GM19328 (cell line): ENCODE data around the gene ANTXR1.

ENCODE experiments used
- ATAC-seq: cut with Tn5 transposase; IDR thresholded peaks from one replicate; pipeline ENCODE4 v1.9.1; 2021; ENCODE audit warnings: mild to moderate bottlenecking, moderate library complexity; ENCODE audit not compliant: unreplicated experiment

ANTXR1 gene

GRCh38 chr2:69177063-69177771, 164.2 kb downstream of the ANTXR1 start:
- ATAC-seq: no peak

- no peak for ATAC-seq
These were observed 165.0 kb downstream of the ANTXR1 start for GRCh38 chr2:69177785-69178636.

- ATAC-seq: no peak
These were observed 165.8 kb downstream of the ANTXR1 start for GRCh38 chr2:69178756-69179155.

GRCh38 chr2:69180227-69180626, 167.2 kb downstream of the ANTXR1 start:
- no peak for ATAC-seq

GRCh38 chr2:69180974-69181373, 168.0 kb downstream of the ANTXR1 start:
- no peak for ATAC-seq

- no peak for ATAC-seq
These were observed 168.9 kb downstream of the ANTXR1 start for GRCh38 chr2:69181806-69182427.

- no peak for ATAC-seq
These were observed 170.7 kb downstream of the ANTXR1 start for GRCh38 chr2:69183659-69184058.

GRCh38 chr2:69184224-69184623, 171.2 kb downstream of the ANTXR1 start:
- no peak for ATAC-seq

- no peak for ATAC-seq
These were observed 172.8 kb downstream of the ANTXR1 start for GRCh38 chr2:69185807-69186206.

GRCh38 chr2:69186614-69187013, 173.6 kb downstream of the ANTXR1 start:
- ATAC-seq: no peak

GRCh38 chr2:69188182-69188900, 175.4 kb downstream of the ANTXR1 start:
- no peak for ATAC-seq

- no peak for ATAC-seq
These were observed 177.9 kb downstream of the ANTXR1 start for GRCh38 chr2:69190743-69191404.

GRCh38 chr2:69191634-69192033, 178.7 kb downstream of the ANTXR1 start:
- ATAC-seq: no peak

GRCh38 chr2:69192176-69192945, 179.4 kb downstream of the ANTXR1 start:
- no peak for ATAC-seq

GRCh38 chr2:69195706-69196105, 182.7 kb downstream of the ANTXR1 start:
- no peak for ATAC-seq

GRCh38 chr2:69196327-69197117, 183.5 kb downstream of the ANTXR1 start:
- no peak for ATAC-seq

- no peak for ATAC-seq
These were observed 187.1 kb downstream of the ANTXR1 start for GRCh38 chr2:69200107-69200520.

GRCh38 chr2:69201259-69201658, 188.3 kb downstream of the ANTXR1 start:
- no peak for ATAC-seq

GRCh38 chr2:69202327-69202726, 189.3 kb downstream of the ANTXR1 start:
- ATAC-seq: no peak
